Left lobe of liver (tissue), 2 donors: ENCODE measurements around the gene MYO9B. TPM values are rescaled to one million over a fixed set of nuclear protein-coding genes. Genes with fewer than 3 reads are reported as not detected.

Experiments
- ATAC-seq: fragments of 200-7000 bp; cut with Tn5 transposase; one replicate; pipeline ENCODE4 v1.9.1; 2020; ENCODE audit warnings: mild to moderate bottlenecking, moderate library complexity
- DNase-seq: peaks from one replicate; pipeline ENCODE4 v3.0.0-alpha.2; 2020; ENCODE audit warnings: low spot score
- total RNA-seq: library from RNA; stranded (reverse); gene quantifications from one replicate; pipeline ENCODE4 v1.2.1, GENCODE V29; 2021
- donor health status: DM: no; HTN: no; CAD: no; lungs with moderate emphysema.
- donor health status: DM: no; HTN: yes; CAD: no.

Gene MYO9B
- total RNA-seq, 1 donor from 2014 or later = 28.9 TPM

GRCh38 chr19:17209126-17210036, 133.8 kb downstream of the MYO9B start:
- ATAC-seq (no peak), DNase-seq (no peak)

- ATAC-seq (no peak), DNase-seq (no peak)
Measured at GRCh38 chr19:17210296-17210695, 134.7 kb downstream of the MYO9B start.

DNA sequence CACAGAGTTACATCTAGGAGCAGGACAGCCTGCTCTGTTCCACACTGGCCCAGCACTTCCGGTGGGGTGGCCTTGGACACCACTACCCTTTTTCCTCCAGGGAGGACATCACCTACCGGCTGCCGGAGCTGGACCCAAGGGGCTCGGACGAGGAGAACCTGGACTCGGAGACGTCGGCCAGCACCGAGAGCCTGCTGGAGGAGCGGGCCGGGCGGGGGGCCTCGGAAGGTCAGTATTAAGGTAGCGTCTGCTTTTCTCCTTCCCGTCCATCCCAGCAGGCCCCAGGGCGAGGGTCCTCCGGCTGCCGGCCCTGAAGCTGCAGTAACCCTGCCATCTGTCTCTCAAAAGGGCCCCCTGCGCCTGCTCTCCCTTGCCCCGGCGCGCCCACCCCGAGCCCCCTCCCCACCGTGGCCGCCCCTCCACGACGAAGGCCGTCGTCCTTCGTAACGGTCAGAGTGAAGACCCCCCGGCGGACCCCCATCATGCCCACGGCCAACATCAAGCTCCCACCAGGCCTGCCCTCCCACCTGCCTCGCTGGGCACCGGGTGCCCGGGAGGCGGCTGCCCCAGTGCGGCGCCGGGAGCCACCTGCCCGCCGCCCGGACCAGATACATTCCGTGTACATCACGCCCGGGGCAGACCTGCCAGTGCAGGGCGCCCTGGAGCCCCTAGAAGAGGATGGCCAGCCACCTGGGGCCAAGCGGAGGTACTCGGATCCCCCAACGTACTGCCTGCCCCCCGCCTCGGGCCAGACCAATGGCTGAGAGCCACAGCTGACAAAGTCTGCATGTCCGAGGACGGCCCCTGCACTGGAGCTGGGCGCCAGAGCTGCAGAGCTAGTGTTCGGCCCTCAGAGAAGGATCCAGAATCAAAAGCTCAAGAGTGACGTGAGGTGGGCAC, 136.2 kb downstream of the MYO9B start:
- DNase-seq (no peak), ATAC-seq (no peak)

- no peak for DNase-seq
Measured at GRCh38 chr19:17213334-17213733, 137.8 kb downstream of the MYO9B start.

GRCh38 chr19:17214508-17215126, 139.0 kb downstream of the MYO9B start:
- no peak for DNase-seq
- no peak for ATAC-seq

More at GRCh38 chr19:17213334-17213733, 137.8 kb downstream of the MYO9B start:
- no peak for ATAC-seq

DNA sequence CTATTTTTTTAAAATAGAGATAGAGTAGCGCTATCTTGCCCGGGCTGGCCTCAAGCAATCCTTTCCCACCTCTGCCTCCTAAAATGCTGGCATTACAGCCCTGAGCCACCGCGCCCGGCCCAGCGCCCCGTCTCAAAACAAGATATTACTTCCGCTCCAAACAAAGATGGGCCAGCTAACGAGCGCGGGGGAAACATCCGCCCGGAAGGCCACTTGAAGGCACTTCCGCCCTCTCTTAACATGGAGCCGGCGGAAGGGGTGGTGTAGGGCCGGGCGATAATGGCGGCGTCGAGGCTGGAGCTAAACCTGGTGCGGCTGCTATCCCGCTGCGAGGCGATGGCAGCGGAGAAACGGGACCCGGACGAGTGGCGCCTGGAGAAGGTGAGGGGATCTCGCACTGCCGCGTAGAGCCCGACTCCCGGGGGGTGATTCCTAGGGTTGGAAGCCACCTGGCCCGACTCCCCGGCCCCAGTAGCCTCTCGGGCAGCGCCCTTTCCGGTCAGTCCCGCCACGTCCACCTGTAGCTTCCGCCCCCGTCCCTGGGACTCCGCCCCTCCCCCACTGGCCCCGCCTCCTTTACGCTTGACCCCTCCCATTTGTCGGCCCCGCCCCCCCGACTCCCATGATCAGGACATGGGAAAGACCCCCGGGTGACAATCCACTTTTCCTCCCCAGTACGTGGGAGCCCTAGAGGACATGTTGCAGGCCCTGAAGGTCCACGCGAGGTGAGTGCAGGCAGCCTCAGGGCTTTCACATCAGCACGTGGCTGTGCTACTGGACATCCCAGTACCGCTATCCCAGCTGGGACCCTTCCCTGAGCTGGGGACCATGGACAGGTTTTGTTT, 139.8 kb downstream of the MYO9B start, which contains the start of gene USE1:
USE1 (plus strand) TSS at position 231 of the 845 bp plus-strand sequence; CDS start at position 280, 49 bp downstream.
- peak; percentile 94 for ATAC-seq
- peak; percentile 92 for DNase-seq

- no peak for DNase-seq
- no peak for ATAC-seq
Measured at GRCh38 chr19:17216058-17216670, 140.6 kb downstream of the MYO9B start.

DNA sequence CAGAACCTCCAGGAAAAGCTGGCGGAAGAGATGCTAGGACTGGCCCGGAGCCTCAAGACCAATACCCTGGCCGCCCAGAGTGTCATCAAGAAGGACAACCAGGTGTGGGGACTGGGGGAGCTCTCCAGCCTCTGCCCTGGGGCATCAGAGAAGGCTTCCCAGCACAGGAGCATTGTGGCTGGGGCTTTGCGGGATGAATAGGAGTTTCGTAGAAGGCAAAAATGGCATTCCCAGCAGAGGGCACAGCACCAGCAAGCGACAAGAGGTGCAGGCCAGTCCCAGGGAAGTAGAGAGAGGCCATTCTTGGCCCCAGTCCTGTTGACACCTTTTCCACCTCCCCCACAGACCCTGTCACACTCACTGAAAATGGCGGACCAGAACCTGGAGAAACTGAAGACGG, 143.7 kb downstream of the MYO9B start:
- no peak for DNase-seq
- no peak for ATAC-seq

- no peak for ATAC-seq
- no peak for DNase-seq
Measured at GRCh38 chr19:17220207-17220758, 144.7 kb downstream of the MYO9B start.

- DNase-seq (no peak), ATAC-seq (no peak)
Measured at GRCh38 chr19:17225053-17225452, 149.5 kb downstream of the MYO9B start.

DNA sequence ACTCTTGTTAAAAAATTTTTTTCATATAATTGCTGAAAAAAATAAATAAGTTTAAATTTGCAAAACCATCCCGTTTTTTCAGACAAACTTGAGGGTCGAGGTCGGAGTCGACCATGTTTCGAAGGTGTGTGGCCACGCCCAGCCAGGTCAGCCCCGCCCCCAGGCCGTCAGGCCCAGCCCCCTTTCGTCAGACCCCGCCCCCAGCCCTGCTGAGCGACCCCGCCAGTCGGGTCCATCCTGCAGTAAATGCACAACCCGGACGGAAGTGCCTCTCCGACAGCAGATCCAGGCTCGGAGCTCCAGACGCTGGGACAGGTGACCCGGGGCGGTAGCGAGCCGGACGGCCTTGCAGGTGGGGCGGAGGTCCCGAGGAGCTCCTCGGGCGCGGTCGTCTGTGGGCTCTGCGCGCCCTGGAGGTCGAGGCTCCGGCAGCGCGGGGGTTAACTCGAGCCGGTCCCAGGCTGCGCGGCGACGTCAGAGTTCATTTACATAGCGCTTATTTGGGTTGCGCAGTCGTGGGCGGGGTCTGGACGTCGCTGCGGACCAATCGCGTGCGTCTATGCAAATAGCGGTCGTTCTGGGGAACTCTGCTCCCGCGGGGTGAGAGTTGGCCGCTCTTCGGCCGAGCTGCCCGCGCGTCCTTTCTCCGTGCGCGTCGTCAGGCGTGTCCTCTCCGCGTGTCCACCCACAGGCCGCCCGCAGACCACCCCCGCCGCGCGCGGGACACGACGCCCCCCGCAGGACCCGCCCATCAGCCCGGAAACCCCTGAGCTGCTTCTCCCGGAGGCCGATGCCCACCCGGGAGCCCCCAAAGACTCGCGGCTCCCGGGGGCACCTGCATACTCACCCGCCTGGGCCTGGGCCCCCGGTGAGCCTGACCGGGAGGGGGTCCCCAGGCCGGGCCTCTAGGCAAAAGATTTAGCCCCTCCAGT, 150.7 kb downstream of the MYO9B start, which contains the start of gene OCEL1:
OCEL1 (plus strand) TSS at position 225 of the 932 bp plus-strand sequence; CDS start at position 247, 22 bp downstream.
- DNase-seq (peak; percentile 99), ATAC-seq (peak; percentile 87)

- peak; percentile 54 for ATAC-seq
- DNase-seq = peak; percentile 83
Measured at GRCh38 chr19:17227798-17228367, 152.3 kb downstream of the MYO9B start.

- DNase-seq (no peak), ATAC-seq (no peak)
Measured at GRCh38 chr19:17229890-17230289, 154.3 kb downstream of the MYO9B start.

DNA sequence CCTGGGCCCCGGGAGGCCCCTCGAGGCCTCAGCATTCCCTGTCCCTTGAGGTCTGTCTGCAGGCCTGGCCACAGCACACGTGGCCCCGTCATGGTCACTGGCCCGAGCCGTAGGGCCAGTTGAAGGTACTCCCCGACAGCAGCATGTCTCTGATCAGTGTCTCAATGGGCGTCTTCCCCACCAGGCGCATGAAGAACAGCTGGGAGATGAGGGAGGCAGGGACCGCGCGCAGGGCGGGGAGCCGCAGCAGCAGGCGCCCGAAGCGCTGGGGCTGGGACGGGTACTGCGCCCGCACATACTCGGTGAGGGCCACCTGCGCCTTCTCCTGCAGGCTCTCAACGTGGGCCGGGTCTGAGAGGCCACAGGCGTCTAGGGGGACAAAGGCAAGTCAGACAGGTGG, 156.7 kb downstream of the MYO9B start:
- DNase-seq = no peak
- ATAC-seq = no peak

DNA sequence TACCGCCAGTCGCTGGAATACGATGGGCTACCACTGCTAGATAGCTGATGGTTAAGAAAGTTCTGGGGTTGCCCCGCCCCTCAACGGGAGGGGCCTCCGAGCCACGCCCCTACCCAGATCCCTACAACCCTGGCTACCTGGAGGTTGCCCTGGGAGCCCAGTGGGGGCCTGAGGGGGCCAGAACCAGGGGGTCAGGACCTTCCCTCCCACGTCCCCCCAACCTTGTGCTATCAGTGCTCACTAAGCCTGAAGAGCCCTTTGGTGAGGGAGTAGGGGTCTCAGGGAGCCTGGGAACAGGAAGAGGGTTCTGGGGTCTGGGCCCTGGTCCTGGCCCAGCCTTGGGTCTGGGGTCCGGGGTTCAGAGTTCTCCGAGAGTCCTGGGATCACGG, 159.3 kb downstream of the MYO9B start:
- no peak for DNase-seq
- ATAC-seq = peak; percentile 73

DNA sequence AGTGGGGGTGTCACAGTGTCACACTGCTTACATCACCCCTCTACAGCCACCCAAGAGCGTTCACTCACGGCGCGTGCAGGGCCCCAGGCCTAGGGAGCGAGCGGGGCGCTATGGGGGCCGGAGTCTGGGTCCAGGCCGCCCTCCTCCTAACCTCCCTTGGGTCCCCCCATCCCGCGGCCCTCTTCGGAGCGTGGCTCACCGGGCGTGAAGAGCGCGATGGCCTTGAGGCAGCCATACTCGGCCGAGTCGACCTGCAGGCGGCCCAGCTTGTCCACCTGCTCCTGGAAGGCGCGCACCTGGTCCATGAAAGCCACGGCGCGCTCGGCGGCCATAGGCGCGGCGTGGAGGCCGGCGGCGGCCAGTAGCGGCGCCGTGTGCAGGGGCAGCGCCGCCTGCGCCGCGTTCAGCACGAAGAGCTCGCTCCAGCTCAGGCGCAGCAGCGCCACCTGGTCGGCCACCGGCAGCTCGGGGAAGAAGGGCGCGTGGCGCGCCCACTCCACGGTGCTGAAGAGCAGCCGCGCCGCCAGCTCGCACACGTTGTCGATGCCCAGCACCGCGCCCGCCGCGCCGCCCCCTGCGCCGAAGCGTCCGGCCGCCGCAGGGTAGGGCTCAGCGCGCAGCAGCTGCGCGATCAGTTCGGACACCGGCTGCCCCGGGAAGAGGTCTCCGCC, 159.9 kb downstream of the MYO9B start:
- ATAC-seq (peak; percentile 30), DNase-seq (no peak)
